ENCODE measurements around the gene FXYD5.

- TF ChIP-seq POLR2AphosphoS5 (IDR thresholded peaks at IDR 0.05; ENCODE audit: low read depth) (no peak), CTCF (IDR thresholded peaks at IDR 0.05; ENCODE audit: insufficient read depth, low read length) (no peak), REST (IDR thresholded peaks at IDR 0.05; ENCODE audit: insufficient replicate concordance, low read depth) (no peak)
Measured at GRCh38 chr19:35123573-35123972, 31.0 kb upstream of the FXYD5 start.
